ENCODE data around the gene ADAM19.
A peak's percentile ranks its signal among the peaks of the same experiment; 100 is the strongest.

Gene ADAM19

GRCh38 chr5:157524887-157525286 is 50.7 kb downstream of the ADAM19 start:
- no peak overlapping the region for H3K4me3 ChIP-seq (ENCODE audit: low read length)
- no peak for DNase-seq (ENCODE audit: low read depth)
- TF ChIP-seq, protein P1, sequence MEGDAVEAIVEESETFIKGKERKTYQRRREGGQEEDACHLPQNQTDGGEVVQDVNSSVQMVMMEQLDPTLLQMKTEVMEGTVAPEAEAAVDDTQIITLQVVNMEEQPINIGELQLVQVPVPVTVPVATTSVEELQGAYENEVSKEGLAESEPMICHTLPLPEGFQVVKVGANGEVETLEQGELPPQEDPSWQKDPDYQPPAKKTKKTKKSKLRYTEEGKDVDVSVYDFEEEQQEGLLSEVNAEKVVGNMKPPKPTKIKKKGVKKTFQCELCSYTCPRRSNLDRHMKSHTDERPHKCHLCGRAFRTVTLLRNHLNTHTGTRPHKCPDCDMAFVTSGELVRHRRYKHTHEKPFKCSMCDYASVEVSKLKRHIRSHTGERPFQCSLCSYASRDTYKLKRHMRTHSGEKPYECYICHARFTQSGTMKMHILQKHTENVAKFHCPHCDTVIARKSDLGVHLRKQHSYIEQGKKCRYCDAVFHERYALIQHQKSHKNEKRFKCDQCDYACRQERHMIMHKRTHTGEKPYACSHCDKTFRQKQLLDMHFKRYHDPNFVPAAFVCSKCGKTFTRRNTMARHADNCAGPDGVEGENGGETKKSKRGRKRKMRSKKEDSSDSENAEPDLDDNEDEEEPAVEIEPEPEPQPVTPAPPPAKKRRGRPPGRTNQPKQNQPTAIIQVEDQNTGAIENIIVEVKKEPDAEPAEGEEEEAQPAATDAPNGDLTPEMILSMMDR (conservative IDR thresholded peaks at IDR 0.05; ENCODE audit: low read length) = no peak

GRCh38 chr5:157523976-157524375 is 51.6 kb downstream of the ADAM19 start:
- DNase-seq (ENCODE audit: low read depth) = no peak
- TF ChIP-seq, protein P1 (conservative IDR thresholded peaks at IDR 0.05; ENCODE audit: low read length) = no peak
- no peak overlapping the region for H3K4me3 ChIP-seq (ENCODE audit: low read length)

DNA sequence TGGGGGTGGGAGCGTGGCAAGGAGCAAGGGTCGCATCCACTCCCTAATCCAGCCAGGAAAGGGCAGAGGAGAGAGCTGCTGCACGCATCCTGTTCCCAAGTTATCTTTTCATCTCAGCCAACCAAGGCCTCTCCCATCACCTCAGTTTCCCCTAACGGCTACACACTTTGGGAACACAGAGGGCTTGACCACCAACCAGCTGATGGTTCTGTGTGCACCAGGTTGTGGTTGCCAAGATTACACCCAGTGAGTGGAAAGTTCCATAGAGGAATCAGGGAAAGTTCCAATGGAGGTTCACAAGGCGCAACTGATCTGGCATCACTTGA is 53.9 kb downstream of the ADAM19 start:
- DNase-seq (ENCODE audit: low read depth) = no peak
- TF ChIP-seq, protein P1 (conservative IDR thresholded peaks at IDR 0.05; ENCODE audit: low read length) = peak; percentile 7; the same call in 1 of the 2 replicates
- H3K4me3 ChIP-seq (ENCODE audit: low read length) = no peak overlapping the region

GRCh38 chr5:157520911-157521703 is 54.5 kb downstream of the ADAM19 start:
- TF ChIP-seq, protein P1 (conservative IDR thresholded peaks at IDR 0.05; ENCODE audit: low read length) = no peak
- DNase-seq (ENCODE audit: low read depth) = peak; percentile 58
- no peak overlapping the region for H3K4me3 ChIP-seq (ENCODE audit: low read length)

DNA sequence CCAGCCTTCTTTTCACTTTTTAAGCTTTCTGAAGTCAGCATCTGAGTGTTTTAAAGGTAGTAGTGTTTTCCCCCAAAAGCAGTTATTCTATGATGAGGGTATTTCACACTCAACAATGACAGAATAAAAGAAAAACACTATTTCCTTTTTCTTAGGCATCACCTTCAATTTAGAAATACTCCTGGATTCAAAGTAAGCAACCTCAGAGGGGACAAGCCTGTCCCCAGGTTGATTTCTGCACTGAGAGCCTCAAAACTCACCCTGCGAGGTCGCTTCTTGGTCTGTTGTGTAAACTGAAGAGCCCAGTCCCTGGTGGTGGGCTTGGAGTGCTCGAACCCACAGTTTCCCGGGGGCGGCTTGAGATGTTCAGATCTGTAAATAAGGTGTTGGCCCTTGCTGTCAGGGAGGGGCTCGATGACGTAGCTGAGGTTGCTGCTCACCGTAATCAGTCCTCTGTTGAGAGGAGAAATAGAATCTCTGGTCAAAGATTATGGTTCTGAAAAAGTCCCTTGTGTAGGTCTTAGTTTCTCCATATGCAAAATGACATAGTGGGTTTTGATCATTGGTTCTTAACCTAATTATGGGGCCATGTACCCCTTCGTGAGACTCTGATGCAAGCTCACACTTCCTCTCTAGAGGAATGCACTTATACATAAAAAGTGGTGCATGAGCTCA is 55.9 kb downstream of the ADAM19 start:
- DNase-seq (ENCODE audit: low read depth) = no peak
- TF ChIP-seq, protein P1 (conservative IDR thresholded peaks at IDR 0.05; ENCODE audit: low read length) = no peak
- no peak overlapping the region for H3K4me3 ChIP-seq (ENCODE audit: low read length)

DNA sequence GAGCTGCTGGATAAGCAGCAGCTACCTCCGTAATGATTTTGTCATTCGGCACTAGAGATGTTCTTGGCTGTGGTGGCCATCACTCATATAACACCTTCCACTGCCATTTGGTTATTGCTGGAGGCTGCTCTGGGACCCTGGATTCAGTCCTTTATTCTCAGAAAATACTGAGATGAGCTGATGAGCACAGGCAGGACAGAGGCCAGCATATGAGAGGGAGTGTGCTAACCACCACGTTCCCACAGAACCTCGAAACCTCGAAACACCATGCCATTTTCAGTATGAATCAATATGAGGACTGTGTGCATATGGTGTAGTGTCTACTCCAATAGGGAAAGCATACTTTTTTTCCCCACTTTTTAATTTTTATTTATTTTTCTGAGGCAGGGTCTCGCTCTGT is 56.6 kb downstream of the ADAM19 start:
- TF ChIP-seq, protein P1 (conservative IDR thresholded peaks at IDR 0.05; ENCODE audit: low read length) = no peak
- DNase-seq (ENCODE audit: low read depth) = no peak
- H3K4me3 ChIP-seq (ENCODE audit: low read length) = no peak overlapping the region
